ENCODE data around the gene RASGRF2. TPM values are rescaled to one million over a fixed set of nuclear protein-coding genes. Genes with fewer than 3 reads are reported as not detected.

The RASGRF2 gene
- total RNA-seq, 1 experiment from 2014 or later, result not detected

DNA sequence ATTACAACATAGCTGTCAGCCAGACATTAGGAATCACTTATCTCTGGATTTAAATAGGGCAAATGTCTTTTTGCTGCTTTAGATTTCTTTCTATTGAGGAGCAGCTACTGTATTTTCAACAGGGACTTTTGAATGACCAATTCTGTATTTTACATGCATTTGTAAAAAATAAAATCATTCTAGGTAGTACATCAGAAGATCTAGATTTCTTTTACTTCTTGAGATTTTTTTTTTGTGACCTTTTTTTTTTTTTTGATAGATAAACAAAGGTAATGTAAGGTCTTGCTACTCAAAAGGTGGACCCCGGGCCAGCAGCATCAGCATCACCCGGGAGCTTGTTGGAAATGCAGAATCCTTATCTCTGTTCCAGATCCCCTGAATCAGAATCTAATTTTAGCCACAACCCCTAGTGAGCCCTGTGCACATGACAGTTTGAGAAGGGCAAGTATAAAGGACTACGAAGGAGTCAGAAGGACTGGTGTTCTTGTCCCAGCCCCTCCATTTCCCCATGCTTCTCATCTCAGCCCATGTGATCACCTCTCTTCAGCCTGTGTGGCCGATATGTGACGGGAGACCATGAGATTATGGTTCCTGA, 235.3 kb downstream of the RASGRF2 start:
- Mint-ChIP-seq H3K9me3 (ENCODE audit: unreplicated experiment) (no peaks in the 10 kb centered on the region), H3K27me3 (ENCODE audit: insufficient read depth, unreplicated experiment) (peaks cover 35% of the 10 kb centered on the region), H3K4me1 (ENCODE audit: insufficient read depth, unreplicated experiment) (peaks cover 4% of the 10 kb centered on the region), H3K4me3 (ENCODE audit: unreplicated experiment) (no peak overlapping the region), H3K36me3 (ENCODE audit: insufficient read depth, unreplicated experiment) (no peaks in the 10 kb centered on the region), H3K27ac (ENCODE audit: low read depth, unreplicated experiment) (no peak overlapping the region)
- intact Hi-C loops (cut with micrococcal nuclease), result loop anchor here (10.0 kb wide), 1 partner anchor 511 kb away; no protein-coding TSS in a partner anchor
- POLR2A ChIA-PET, result interaction anchor here (0.9 to 1.0 kb wide), 2 partner anchors 105 to 432 kb away, joined by 3 read pairs; no protein-coding TSS in a partner anchor
- BruUV-seq (replicated peaks), result no TSS peak
- TF ChIP-seq, protein P1, sequence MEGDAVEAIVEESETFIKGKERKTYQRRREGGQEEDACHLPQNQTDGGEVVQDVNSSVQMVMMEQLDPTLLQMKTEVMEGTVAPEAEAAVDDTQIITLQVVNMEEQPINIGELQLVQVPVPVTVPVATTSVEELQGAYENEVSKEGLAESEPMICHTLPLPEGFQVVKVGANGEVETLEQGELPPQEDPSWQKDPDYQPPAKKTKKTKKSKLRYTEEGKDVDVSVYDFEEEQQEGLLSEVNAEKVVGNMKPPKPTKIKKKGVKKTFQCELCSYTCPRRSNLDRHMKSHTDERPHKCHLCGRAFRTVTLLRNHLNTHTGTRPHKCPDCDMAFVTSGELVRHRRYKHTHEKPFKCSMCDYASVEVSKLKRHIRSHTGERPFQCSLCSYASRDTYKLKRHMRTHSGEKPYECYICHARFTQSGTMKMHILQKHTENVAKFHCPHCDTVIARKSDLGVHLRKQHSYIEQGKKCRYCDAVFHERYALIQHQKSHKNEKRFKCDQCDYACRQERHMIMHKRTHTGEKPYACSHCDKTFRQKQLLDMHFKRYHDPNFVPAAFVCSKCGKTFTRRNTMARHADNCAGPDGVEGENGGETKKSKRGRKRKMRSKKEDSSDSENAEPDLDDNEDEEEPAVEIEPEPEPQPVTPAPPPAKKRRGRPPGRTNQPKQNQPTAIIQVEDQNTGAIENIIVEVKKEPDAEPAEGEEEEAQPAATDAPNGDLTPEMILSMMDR (IDR thresholded peaks at IDR 0.05; ENCODE audit: unreplicated experiment), result no peak
- DNase-seq (ENCODE audit: unreplicated experiment), result no peak
- CTCF ChIA-PET, result interaction anchor here (0.6 to 3.6 kb wide), 26 partner anchors 8 to 1168 kb away, joined by 3 to 28 read pairs (median 4); partner anchors contain the start of gene ZCCHC9

DNA sequence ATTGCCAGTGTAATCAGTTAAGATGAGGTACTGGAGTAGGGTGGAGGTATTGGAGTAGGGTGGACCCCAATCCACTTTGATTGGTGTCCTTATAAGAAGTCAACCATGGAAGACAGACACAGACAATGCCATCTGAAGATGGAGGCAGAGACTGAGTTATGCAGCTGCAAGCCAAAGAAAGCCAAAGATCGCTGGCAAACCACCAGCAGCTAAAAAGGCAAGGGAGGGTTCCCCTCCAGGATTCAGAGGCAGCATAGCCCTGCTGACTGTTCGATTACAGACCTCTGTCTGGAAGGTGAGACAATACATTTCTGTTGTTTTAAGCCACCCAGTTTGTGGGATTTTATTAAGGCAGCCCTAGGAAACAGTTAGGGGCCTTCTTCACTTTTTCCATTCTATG, 242.5 kb downstream of the RASGRF2 start:
- TF ChIP-seq, protein P1 (IDR thresholded peaks at IDR 0.05; ENCODE audit: unreplicated experiment), result no peak
- ChIA-PET CTCF (interaction anchor here (1.0 to 2.9 kb wide), 3 partner anchors 7 to 97 kb away, joined by 5 to 11 read pairs (median 8); no protein-coding TSS in a partner anchor), POLR2A (no interaction called here)
- no peaks in the 10 kb centered on the region for H3K36me3 Mint-ChIP-seq (ENCODE audit: insufficient read depth, unreplicated experiment)
- BruUV-seq (replicated peaks), result no TSS peak
- H3K9me3 Mint-ChIP-seq (ENCODE audit: unreplicated experiment), result no peaks in the 10 kb centered on the region
- H3K4me1 Mint-ChIP-seq (ENCODE audit: insufficient read depth, unreplicated experiment), result no peaks in the 10 kb centered on the region
- intact Hi-C loops (cut with micrococcal nuclease), result no loop called here
- H3K27me3 Mint-ChIP-seq (ENCODE audit: insufficient read depth, unreplicated experiment), result peaks cover 15% of the 10 kb centered on the region
- DNase-seq (ENCODE audit: unreplicated experiment), result no peak
- no peak overlapping the region for H3K4me3 Mint-ChIP-seq (ENCODE audit: unreplicated experiment)
- no peak overlapping the region for H3K27ac Mint-ChIP-seq (ENCODE audit: low read depth, unreplicated experiment)

DNA sequence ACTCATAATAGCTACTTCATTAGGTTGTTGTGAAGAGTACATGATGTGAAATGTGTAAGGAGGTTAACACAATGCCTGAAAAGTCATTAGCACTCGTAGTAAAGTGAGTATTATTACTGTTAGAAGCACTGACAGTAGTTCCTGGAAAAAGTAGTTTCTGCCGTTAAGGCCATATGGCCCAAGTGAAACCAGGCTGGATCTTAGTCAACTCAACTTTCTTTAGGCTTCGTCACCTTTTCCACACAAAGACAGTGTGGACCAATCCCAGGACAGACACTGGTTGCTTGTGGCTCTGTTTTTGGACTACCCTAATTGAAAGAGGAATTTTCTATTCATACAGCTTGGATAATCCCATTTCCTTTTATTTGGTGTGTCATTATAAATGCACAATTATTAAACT, 243.6 kb downstream of the RASGRF2 start:
- H3K36me3 Mint-ChIP-seq (ENCODE audit: insufficient read depth, unreplicated experiment), result no peaks in the 10 kb centered on the region
- H3K27ac Mint-ChIP-seq (ENCODE audit: low read depth, unreplicated experiment), result no peak overlapping the region
- H3K4me3 Mint-ChIP-seq (ENCODE audit: unreplicated experiment), result no peak overlapping the region
- BruUV-seq (replicated peaks), result no TSS peak
- no peak for DNase-seq (ENCODE audit: unreplicated experiment)
- peaks cover 15% of the 10 kb centered on the region for H3K27me3 Mint-ChIP-seq (ENCODE audit: insufficient read depth, unreplicated experiment)
- H3K9me3 Mint-ChIP-seq (ENCODE audit: unreplicated experiment), result no peaks in the 10 kb centered on the region
- POLR2A ChIA-PET, result no interaction called here
- intact Hi-C loops (cut with micrococcal nuclease), result no loop called here
- TF ChIP-seq, protein P1 (IDR thresholded peaks at IDR 0.05; ENCODE audit: unreplicated experiment), result no peak
- CTCF ChIA-PET, result interaction anchor here (0.5 to 2.9 kb wide), 5 partner anchors 8 to 96 kb away, joined by 3 to 11 read pairs (median 3); no protein-coding TSS in a partner anchor
- H3K4me1 Mint-ChIP-seq (ENCODE audit: insufficient read depth, unreplicated experiment), result no peaks in the 10 kb centered on the region

DNA sequence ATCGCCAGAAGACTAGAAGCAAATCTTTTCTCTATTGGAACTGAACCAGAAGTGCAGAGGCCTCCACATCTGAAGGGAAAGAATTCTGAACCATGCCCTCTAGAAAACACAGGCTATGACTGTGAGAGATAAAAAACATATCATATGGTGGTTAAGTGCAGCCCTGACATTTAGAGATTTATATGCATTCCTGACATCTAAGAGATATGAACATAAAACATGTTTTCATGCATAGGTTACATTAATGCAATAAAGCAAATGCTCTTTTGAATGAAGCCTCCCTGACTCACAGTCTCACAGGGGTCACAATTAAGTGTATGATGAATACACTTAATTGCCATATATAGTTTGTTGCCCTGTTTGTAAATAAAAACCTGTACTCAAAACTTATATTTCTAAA, 244.0 kb downstream of the RASGRF2 start:
- TF ChIP-seq, protein P1 (IDR thresholded peaks at IDR 0.05; ENCODE audit: unreplicated experiment), result no peak
- Mint-ChIP-seq H3K9me3 (ENCODE audit: unreplicated experiment) (no peaks in the 10 kb centered on the region), H3K27me3 (ENCODE audit: insufficient read depth, unreplicated experiment) (peaks cover 15% of the 10 kb centered on the region), H3K36me3 (ENCODE audit: insufficient read depth, unreplicated experiment) (no peaks in the 10 kb centered on the region), H3K4me1 (ENCODE audit: insufficient read depth, unreplicated experiment) (no peaks in the 10 kb centered on the region), H3K27ac (ENCODE audit: low read depth, unreplicated experiment) (no peak overlapping the region), H3K4me3 (ENCODE audit: unreplicated experiment) (no peak overlapping the region)
- CTCF ChIA-PET, result interaction anchor here (1.0 to 3.8 kb wide), 3 partner anchors 10 to 95 kb away, joined by 3 to 28 read pairs (median 11); no protein-coding TSS in a partner anchor
- POLR2A ChIA-PET, result no interaction called here
- BruUV-seq (replicated peaks), result no TSS peak
- intact Hi-C loops (cut with micrococcal nuclease), result no loop called here
- no peak for DNase-seq (ENCODE audit: unreplicated experiment)
